WI38 (cell line): ENCODE results near the gene CEP192.

Experiments
- H3K4me3 ChIP-seq: 2 replicates; pipeline ENCODE4 v1.5.1; 2011; ENCODE audit warnings: low read depth, mild to moderate bottlenecking, control low read depth, low read length
- TF ChIP-seq, protein P1 (sequence below): IDR thresholded peaks from 2 replicates; pipeline ENCODE4 v1.5.1; 2012; ENCODE audit warnings: low read depth, mild to moderate bottlenecking, control low read depth, low read length

CEP192 gene

DNA sequence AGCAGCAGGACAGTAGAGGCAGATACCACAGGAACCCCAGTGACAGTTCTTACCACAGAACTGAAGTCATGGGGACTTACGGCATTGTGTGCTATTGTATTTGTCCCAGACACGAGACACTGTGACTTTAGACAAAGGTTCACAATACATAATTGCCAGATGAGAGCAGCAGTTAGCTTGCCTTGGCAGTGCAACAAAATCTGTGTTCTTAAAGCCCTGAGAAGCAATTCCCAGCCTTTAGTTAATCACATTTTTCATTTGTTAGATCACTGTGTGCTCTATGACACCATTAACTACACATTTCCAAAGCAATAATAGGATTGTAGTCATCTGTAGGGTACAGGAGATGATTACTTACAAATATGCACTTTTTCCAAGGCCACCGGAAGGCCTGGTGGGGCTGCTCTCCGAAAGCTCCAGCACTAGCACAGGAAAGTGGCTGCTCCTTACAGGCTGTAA lies 129.8 kb downstream of the CEP192 start:
- TF ChIP-seq, protein P1, sequence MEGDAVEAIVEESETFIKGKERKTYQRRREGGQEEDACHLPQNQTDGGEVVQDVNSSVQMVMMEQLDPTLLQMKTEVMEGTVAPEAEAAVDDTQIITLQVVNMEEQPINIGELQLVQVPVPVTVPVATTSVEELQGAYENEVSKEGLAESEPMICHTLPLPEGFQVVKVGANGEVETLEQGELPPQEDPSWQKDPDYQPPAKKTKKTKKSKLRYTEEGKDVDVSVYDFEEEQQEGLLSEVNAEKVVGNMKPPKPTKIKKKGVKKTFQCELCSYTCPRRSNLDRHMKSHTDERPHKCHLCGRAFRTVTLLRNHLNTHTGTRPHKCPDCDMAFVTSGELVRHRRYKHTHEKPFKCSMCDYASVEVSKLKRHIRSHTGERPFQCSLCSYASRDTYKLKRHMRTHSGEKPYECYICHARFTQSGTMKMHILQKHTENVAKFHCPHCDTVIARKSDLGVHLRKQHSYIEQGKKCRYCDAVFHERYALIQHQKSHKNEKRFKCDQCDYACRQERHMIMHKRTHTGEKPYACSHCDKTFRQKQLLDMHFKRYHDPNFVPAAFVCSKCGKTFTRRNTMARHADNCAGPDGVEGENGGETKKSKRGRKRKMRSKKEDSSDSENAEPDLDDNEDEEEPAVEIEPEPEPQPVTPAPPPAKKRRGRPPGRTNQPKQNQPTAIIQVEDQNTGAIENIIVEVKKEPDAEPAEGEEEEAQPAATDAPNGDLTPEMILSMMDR: no peak
- H3K4me3 ChIP-seq: no peak overlapping the region

DNA sequence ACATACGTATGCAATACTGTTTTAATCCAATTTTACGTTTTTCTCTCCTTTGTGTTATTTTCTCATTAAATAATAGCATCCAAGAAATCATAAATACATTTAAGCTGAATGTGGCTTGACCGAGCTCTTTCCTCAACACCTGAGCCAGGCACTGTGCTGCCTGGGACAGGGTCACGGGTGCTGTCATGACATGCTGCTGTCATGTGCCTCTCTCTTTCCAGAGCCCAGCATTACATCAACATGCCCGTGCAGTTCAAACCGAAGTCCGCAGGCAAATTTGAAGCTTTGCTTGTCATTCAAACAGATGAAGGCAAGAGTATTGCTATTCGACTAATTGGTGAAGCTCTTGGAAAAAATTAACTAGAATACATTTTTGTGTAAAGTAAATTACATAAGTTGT lies 133.2 kb downstream of the CEP192 start:
- TF ChIP-seq, protein P1: no peak
- H3K4me3 ChIP-seq: no peak overlapping the region

DNA sequence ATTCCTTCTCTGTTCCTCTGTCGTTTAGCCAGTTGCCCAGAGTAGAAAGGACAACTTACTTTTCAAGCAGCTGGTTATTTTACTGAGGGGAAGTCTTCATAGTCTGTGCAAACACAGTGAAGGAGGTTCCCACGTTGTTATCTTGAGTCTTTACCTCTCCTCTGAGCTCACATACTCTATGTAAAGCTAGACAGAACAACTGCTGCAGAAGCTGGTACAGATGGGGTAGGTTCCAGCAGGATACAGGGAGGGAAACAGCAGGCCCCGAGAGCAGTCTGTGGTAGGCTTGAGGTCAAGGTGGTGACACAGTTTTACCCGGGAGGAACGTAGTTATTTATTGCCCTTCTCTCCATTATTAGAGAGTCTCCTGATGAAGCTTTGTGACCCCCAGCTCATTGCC lies 134.0 kb downstream of the CEP192 start:
- TF ChIP-seq, protein P1: no peak
- H3K4me3 ChIP-seq: no peak overlapping the region

DNA sequence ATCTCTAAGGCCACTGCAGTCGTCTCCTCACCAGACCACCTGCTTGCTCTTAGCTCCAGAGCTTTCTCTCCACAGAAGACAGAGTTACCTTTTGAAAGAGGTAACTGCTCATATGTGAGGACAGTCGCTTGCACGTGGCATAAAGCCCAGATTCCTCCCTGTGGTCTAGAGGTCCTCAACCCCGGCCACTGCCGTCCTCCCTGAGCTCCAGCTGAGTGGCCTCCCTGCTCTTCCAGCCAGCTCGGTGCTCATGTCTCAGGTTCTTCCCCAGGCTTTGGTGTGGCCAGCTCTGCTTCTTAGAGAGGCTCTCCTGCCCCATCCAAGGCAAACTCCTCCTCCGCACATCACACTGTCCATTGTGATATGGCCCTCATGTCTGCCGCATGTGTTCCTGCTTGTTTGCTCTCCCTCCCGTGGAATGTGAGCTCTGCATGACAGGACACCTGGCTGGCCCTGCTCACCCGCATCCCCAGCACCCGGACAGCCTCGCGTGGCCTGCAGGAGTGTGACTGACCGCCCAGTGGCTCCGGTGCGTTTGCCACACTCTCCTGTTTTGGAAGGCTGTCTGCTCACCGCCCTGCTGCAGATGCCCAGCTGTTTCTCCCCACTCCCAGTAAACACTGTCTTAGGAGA lies 135.9 kb downstream of the CEP192 start:
- no peak overlapping the region for H3K4me3 ChIP-seq
- TF ChIP-seq, protein P1: no peak

DNA sequence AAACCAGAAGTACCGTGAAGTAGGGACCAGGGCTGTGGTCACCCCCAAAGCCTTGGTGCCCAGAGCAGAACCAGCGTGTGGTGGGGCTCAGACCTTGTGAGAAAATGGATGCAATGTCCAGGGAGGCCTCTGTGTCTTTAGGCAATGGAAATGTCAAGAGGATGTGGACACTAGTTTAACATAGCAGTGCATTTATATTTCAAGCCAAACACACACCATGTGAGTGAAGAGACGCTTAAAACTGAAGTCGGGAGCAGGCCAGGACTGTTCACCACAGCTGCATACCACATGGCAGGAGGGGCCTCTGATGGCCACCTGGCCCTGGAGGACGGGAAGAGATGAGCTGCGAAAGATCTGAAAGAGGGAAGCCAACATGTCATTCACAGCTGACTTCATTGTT lies 140.1 kb downstream of the CEP192 start:
- TF ChIP-seq, protein P1: no peak
- H3K4me3 ChIP-seq: no peak overlapping the region

DNA sequence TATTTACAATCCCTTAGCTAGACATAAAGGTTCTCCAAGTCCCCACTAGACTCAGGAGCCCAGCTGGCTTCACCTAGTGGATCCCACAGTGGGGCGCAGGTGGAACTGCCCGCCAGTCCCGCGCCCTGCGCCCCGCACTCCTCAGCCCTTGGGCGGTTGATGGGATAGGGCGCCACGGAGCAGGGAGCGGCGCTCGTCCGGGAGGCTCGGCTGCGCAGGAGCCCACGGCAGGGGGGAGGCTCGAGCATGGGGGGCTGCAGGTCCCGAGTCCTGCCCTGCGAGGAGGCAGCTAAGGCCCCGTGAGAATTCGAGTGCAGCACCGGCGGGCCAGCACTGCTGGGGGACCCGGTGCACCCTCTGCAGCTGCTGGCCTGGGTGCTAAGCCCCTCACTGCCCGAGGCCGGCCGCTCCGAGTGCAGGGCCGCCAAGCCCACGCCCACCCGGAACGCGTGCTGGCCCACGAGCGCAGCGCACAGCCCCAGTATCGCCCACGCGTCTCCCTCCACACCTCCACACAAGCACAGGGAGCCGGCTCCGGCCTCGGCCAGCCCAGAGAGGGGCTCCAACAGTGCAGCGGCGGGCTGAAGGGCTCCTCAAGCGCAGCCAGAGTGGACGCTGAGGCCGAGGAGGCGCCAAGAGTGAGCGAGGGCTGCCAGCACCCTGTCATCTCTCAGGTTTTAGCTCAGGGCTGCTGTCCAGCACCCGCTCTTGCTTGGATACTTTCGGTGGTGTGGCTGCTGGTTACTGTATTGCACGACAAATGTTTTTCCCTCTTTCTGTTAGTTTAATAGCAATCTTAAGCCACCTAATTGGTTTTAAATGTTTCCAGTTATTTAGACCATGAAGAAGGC lies 143.6 kb downstream of the CEP192 start:
- TF ChIP-seq, protein P1: no peak
- no peak overlapping the region for H3K4me3 ChIP-seq

DNA sequence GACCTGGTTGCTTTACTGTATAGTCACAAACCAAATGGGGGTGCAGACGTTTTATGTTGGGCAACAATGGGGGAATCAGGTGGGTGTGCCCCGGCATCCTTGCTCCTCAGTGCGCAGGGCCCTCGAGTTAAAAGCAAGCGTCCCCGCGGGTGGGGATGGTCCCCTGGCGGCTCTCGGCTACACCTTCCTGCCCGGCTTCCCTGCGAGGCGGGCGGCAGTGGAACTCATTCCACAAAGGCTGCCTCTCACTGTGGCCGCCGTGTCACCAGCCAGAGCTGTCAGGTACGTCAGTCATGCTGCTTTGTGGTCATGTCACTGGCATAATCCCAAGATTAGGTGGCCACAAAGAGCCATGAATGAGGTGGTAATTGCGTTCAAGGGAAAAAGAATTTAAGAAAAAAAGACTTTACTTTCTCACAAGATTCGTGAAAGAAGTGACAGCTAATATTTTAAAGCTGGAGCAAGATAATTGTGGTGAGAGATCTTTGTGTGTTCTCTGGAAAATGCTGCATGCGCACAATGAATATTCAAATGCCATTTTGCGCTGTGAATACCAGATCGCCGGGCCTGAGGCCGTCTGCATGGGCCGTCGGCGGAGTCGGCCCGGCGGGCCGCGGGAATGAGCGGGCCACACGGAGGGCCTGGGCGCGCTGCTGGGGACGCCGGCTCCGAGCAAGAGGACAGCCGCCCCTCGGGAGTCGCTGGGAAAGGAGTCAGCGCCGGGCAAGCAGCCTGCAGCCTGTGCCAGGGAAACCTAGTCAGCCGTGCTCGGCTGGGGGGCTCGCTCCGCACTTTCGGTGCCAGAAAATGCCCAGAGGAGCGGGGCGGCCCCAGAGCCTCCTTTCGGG lies 145.1 kb downstream of the CEP192 start:
- TF ChIP-seq, protein P1: no peak
- peak overlapping the region; percentile 52 for H3K4me3 ChIP-seq
